H1 (cell line): ENCODE results near the gene FADD.

ENCODE experiments used
- TAF7 ChIP-seq: optimal IDR thresholded peaks from 2 replicates; pipeline ENCODE3; 2011; ENCODE audit warnings: low read depth, mild to moderate bottlenecking, inconsistent platforms, low read length, moderate library complexity, borderline replicate concordance
- YY1 ChIP-seq: IDR thresholded peaks from 2 replicates; pipeline ENCODE4 v1.6.1; 2011; ENCODE audit warnings: low read depth, mild to moderate bottlenecking, low read length

GRCh38 chr11:70233511-70233934, 30.4 kb downstream of the FADD start:
- no peak for TF ChIP-seq TAF7
- no peak for TF ChIP-seq YY1
